Esophagus (tissue), 2 donors: Measurements from ENCODE around the gene OR2AK2. TPM values are rescaled to one million over a fixed set of nuclear protein-coding genes. Genes with fewer than 3 reads are reported as not detected.
"Not testable (repeated sequence)": the region's sequence is repeated elsewhere in the genome, so short reads cannot be mapped to it uniquely, and the experiment has no call there.

Experiments
- H3K27ac ChIP-seq, 2 donors: one replicate each; pipeline ENCODE4 v1.5.1; 2013; ENCODE audit warnings: low read depth in 2 of 2, mild to moderate bottlenecking in 2 of 2, inconsistent platforms in 1 of 2, low read length in 1 of 2, moderate library complexity in 1 of 2
- H3K27me3 ChIP-seq, 2 donors: one replicate each; pipeline ENCODE4 v1.6.1; 2013; ENCODE audit warnings: low read length in 2 of 2, control low read depth in 1 of 2, mild to moderate bottlenecking in 1 of 2; ENCODE audit not compliant: insufficient read depth in 2 of 2, control insufficient read depth in 1 of 2
- H3K36me3 ChIP-seq, 2 donors: one replicate each; pipeline ENCODE4 v1.6.1; 2013; ENCODE audit warnings: low read length in 1 of 2; ENCODE audit not compliant: control insufficient read depth in 2 of 2, insufficient read depth in 2 of 2
- H3K4me1 ChIP-seq, 2 donors: one replicate each; pipeline ENCODE4 v1.6.1; 2013; ENCODE audit warnings: low read length in 1 of 2; ENCODE audit not compliant: control insufficient read depth in 2 of 2, insufficient read depth in 2 of 2
- H3K4me3 ChIP-seq, 2 donors: one replicate each; pipeline ENCODE4 v1.5.1; 2013; ENCODE audit warnings: low read length in 2 of 2, mild to moderate bottlenecking in 2 of 2, low read depth in 1 of 2, moderate library complexity in 1 of 2
- H3K9me3 ChIP-seq, 2 donors: one replicate each; pipeline ENCODE4 v1.6.1; 2013; ENCODE audit warnings: mild to moderate bottlenecking in 2 of 2, low read depth in 1 of 2, low read length in 1 of 2, moderate library complexity in 1 of 2; ENCODE audit not compliant: control insufficient read depth in 2 of 2, insufficient read depth in 1 of 2
- WGBS, 2 donors: extraction: QIAGEN DNeasy Blood & Tissue Kit; methylation state at CpG; one replicate each; pipeline ENCODE4 v1.1.7; 2013; 5-methylcytosine and 5-hydroxymethylcytosine counted together
- polyA plus RNA-seq, 2 donors: library from polyadenylated mRNA; stranded (reverse); fragments of 200-250 nt; gene quantifications; one replicate each; pipeline ENCODE4 v1.2.3, GENCODE V29; 2013
- donor health status: healthy with polysubstance abuse.
- donor health status: Bipolar disorder and iron deficiency.

OR2AK2 gene
- polyA plus RNA-seq = not detected

- H3K27ac ChIP-seq = no peak within 1 kb of the TSS
- H3K27me3 ChIP-seq = no peaks in the 10 kb centered on the region
- 80 to 85% methylated on average over 2 of the region's 2 CpGs for WGBS, 2 donors
- no peak within 1 kb of the TSS for H3K4me3 ChIP-seq
- H3K9me3 ChIP-seq = no peaks in the 10 kb centered on the region
- H3K4me1 ChIP-seq = no peaks in the 10 kb centered on the region
- H3K36me3 ChIP-seq = no peaks in the 10 kb centered on the region
Measured at GRCh38 chr1:247964933-247965332, at the start of gene OR2AK2. TSS of gene OR2AK2 (plus strand) at chr1:247965233. CDS start at chr1:247965377, 144 bp downstream.

GRCh38 chr1:247919952-247920351 is 45.1 kb upstream of the OR2AK2 start, which contains the start of gene OR2T8:
TSS of gene OR2T8 (plus strand) at chr1:247920252. CDS start at chr1:247921018, 766 bp downstream.
- no peak within 1 kb of the TSS for H3K27ac ChIP-seq
- 77 to 93% methylated on average over 2 of the region's 2 CpGs for WGBS, 2 donors
- H3K4me1 ChIP-seq = no peaks in the 10 kb centered on the region
- peaks cover 0 to 4% of the 10 kb centered on the region in 2 donors for H3K9me3 ChIP-seq
- H3K27me3 ChIP-seq = no peaks in the 10 kb centered on the region
- no peak within 1 kb of the TSS for H3K4me3 ChIP-seq
- no peaks in the 10 kb centered on the region for H3K36me3 ChIP-seq

GRCh38 chr1:247923941-247924340 is 41.1 kb upstream of the OR2AK2 start:
- Histone ChIP-seq H3K27me3 (no peaks in the 10 kb centered on the region), H3K4me1 (no peaks in the 10 kb centered on the region), H3K9me3 (no peaks in the 10 kb centered on the region), H3K4me3 (no peak overlapping the region), H3K36me3 (no peaks in the 10 kb centered on the region), H3K27ac (no peak overlapping the region)
- WGBS, 2 donors = 69 to 70% methylated on average over 3 of the region's 3 CpGs

- 82 to 87% methylated on average over 9 of the region's 9 CpGs for WGBS, 2 donors
- Histone ChIP-seq H3K4me3 (no peak within 1 kb of the TSS), H3K9me3 (no peaks in the 10 kb centered on the region)
Measured at GRCh38 chr1:247924868-247925267, 40.2 kb upstream of the OR2AK2 start, which contains the start of gene OR2AJ1. TSS of gene OR2AJ1 (plus strand) at chr1:247924889. CDS start at chr1:247933769, 8,880 bp downstream.

GRCh38 chr1:247933989-247934388 is 31.0 kb upstream of the OR2AK2 start:
- Histone ChIP-seq H3K4me3 (no peak overlapping the region), H3K36me3 (no peaks in the 10 kb centered on the region), H3K9me3 (peaks cover 2 to 16% of the 10 kb centered on the region in 2 donors), H3K27ac (no peak overlapping the region), H3K4me1 (no peaks in the 10 kb centered on the region), H3K27me3 (no peaks in the 10 kb centered on the region)
- 93 to 95% methylated on average over 8 of the region's 8 CpGs for WGBS, 2 donors

More at GRCh38 chr1:247924868-247925267, 40.2 kb upstream of the OR2AK2 start, which contains the start of gene OR2AJ1:
- H3K36me3 ChIP-seq = no peaks in the 10 kb centered on the region
- H3K4me1 ChIP-seq = no peaks in the 10 kb centered on the region
- H3K27ac ChIP-seq = no peak within 1 kb of the TSS
- no peaks in the 10 kb centered on the region for H3K27me3 ChIP-seq

GRCh38 chr1:247935781-247936180 is 29.3 kb upstream of the OR2AK2 start:
- Histone ChIP-seq H3K4me1 (no peaks in the 10 kb centered on the region), H3K9me3 (peaks cover 2 to 16% of the 10 kb centered on the region in 2 donors), H3K27me3 (no peaks in the 10 kb centered on the region), H3K4me3 (no peak overlapping the region), H3K36me3 (no peaks in the 10 kb centered on the region), H3K27ac (no peak overlapping the region)
- 90 to 91% methylated on average over 9 of the region's 9 CpGs for WGBS, 2 donors

- H3K4me1 ChIP-seq = no peaks in the 10 kb centered on the region
- no peak overlapping the region for H3K4me3 ChIP-seq
- no peak overlapping the region for H3K27ac ChIP-seq
- 91 to 94% methylated on average over 18 of the region's 18 CpGs for WGBS, 2 donors
- H3K36me3 ChIP-seq = no peaks in the 10 kb centered on the region
- peaks cover 2 to 16% of the 10 kb centered on the region in 2 donors for H3K9me3 ChIP-seq
- H3K27me3 ChIP-seq = no peaks in the 10 kb centered on the region
Measured at GRCh38 chr1:247936415-247936814, 28.6 kb upstream of the OR2AK2 start.

GRCh38 chr1:247936965-247937734 is 27.9 kb upstream of the OR2AK2 start:
- WGBS, 2 donors = 17 to 27% methylated on average over 37 to 44 of the region's 44 CpGs
- H3K9me3 ChIP-seq = peaks cover 2 to 16% of the 10 kb centered on the region in 2 donors
- H3K4me1 ChIP-seq, H3K36me3 ChIP-seq, H3K4me3 ChIP-seq, H3K27ac ChIP-seq, H3K27me3 ChIP-seq: not testable (repeated sequence)

- no peak overlapping the region for H3K27ac ChIP-seq
- no peaks in the 10 kb centered on the region for H3K36me3 ChIP-seq
- no peaks in the 10 kb centered on the region for H3K27me3 ChIP-seq
- H3K4me3 ChIP-seq = no peak overlapping the region
- no peaks in the 10 kb centered on the region for H3K4me1 ChIP-seq
- 76 to 79% methylated on average over 6 of the region's 6 CpGs for WGBS, 2 donors
- H3K9me3 ChIP-seq = no peaks in the 10 kb centered on the region
Measured at GRCh38 chr1:247942624-247943023, 22.4 kb upstream of the OR2AK2 start.

GRCh38 chr1:247948558-247948957 is 16.5 kb upstream of the OR2AK2 start, which contains the start of gene OR2L8:
TSS of gene OR2L8 (plus strand) at chr1:247948858. CDS start at chr1:247948858, 0 bp downstream.
- H3K4me3 ChIP-seq = no peak within 1 kb of the TSS
- WGBS, 2 donors = 84 to 86% methylated on average over 3 of the region's 3 CpGs
- no peak within 1 kb of the TSS for H3K27ac ChIP-seq
- no peaks in the 10 kb centered on the region for H3K36me3 ChIP-seq
- H3K9me3 ChIP-seq = no peaks in the 10 kb centered on the region
- no peaks in the 10 kb centered on the region for H3K27me3 ChIP-seq
- H3K4me1 ChIP-seq = no peaks in the 10 kb centered on the region
